ENCODE data around the gene SLIT1.

SLIT1 gene

GRCh38 chr10:97190450-97190849, 4.7 kb upstream of the SLIT1 start:
- Histone ChIP-seq H3K4me3 (ENCODE audit: low read depth, low read length) (no peak overlapping the region), H3K27ac (no peak overlapping the region), H3K27me3 (ENCODE audit: insufficient read depth, low read depth, severe bottlenecking) (no peaks in the 10 kb centered on the region), H3K36me3 (no peaks in the 10 kb centered on the region), H3K9me3 (ENCODE audit: severe bottlenecking) (no peaks in the 10 kb centered on the region)
- DNase-seq, result no peak
- TF ChIP-seq CTCF (IDR thresholded peaks at IDR 0.05; ENCODE audit: low read depth, low read length), result no peak

DNA sequence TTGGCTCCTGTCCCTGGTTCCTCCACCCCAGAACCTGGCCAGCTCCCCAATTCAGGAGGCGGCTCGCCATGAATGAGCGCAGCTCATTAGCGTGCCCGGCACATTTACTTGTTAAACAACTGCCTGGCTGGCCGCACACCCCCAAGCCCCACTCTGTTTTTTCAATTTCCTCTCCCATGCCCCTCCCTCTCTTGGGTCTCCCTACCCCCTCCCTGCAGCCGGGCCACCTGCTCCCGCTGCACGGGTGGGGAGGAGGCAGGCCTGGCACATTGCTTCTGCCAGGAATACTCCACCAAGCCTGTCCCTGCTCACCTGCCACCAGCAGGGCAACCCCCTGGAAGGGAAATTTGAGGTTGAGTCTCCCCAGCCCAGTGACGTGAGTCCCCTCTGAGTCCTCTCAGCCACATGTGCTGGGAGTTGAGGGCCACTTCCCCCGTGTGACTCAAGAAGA, 2.5 kb upstream of the SLIT1 start:
- TF ChIP-seq CTCF (IDR thresholded peaks at IDR 0.05; ENCODE audit: low read depth, low read length), result no peak
- Histone ChIP-seq H3K4me3 (ENCODE audit: low read depth, low read length) (no peak overlapping the region), H3K27me3 (ENCODE audit: insufficient read depth, low read depth, severe bottlenecking) (no peaks in the 10 kb centered on the region), H3K27ac (no peak overlapping the region), H3K9me3 (ENCODE audit: severe bottlenecking) (no peaks in the 10 kb centered on the region), H3K36me3 (no peaks in the 10 kb centered on the region)
- peak; percentile 35 for DNase-seq

DNA sequence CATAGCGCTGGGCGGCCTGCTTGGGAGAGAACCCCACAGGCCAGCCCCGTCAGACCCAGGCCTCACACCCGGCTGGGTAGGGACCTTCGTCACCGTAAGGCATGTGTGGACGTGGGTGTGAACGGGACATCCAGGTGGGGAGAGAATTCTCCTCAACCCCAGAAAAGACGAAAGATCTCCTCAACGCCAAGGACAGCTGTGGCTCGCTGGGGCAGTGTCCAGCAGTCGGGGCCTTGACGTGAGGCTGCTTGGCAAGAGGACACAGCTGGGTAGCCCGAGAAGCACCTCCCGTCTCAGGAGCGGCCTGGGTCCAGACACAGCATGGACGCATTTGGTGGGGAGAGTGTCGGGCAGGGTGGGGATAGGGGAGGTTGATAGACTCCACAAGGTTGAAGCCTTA, 1.2 kb upstream of the SLIT1 start:
- no peaks in the 10 kb centered on the region for H3K9me3 ChIP-seq (ENCODE audit: severe bottlenecking)
- H3K27me3 ChIP-seq (ENCODE audit: insufficient read depth, low read depth, severe bottlenecking), result no peaks in the 10 kb centered on the region
- H3K27ac ChIP-seq, result no peak overlapping the region
- no peak for DNase-seq
- no peak for TF ChIP-seq CTCF (IDR thresholded peaks at IDR 0.05; ENCODE audit: low read depth, low read length)
- no peak overlapping the region for H3K4me3 ChIP-seq (ENCODE audit: low read depth, low read length)
- H3K36me3 ChIP-seq, result no peaks in the 10 kb centered on the region

DNA sequence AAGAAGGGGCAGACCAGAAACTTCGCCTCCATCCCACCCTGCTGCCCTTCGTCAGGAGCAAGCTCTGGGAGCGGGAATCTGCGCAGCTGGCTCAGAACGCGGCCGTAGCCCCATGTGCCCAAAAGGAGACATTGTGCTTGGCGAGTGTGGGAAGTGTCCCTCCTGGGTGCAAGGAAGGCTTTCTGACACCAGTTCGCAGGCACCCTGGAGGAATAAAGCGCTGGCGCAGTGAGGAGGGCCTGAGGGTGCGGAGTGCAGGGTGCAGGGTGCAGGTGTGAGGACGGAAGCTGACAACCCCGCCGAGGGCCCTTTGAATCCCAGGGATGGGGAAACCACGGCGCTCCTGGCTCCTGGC, 811 bp downstream of the SLIT1 start:
- Histone ChIP-seq H3K27ac (no peak overlapping the region; the same call in 1 of the 2 replicates), H3K4me3 (ENCODE audit: low read depth, low read length) (peak overlapping the region; percentile 79), H3K36me3 (no peaks in the 10 kb centered on the region), H3K9me3 (ENCODE audit: severe bottlenecking) (no peaks in the 10 kb centered on the region), H3K27me3 (ENCODE audit: insufficient read depth, low read depth, severe bottlenecking) (no peaks in the 10 kb centered on the region)
- no peak for DNase-seq
- TF ChIP-seq CTCF (IDR thresholded peaks at IDR 0.05; ENCODE audit: low read depth, low read length), result no peak

DNA sequence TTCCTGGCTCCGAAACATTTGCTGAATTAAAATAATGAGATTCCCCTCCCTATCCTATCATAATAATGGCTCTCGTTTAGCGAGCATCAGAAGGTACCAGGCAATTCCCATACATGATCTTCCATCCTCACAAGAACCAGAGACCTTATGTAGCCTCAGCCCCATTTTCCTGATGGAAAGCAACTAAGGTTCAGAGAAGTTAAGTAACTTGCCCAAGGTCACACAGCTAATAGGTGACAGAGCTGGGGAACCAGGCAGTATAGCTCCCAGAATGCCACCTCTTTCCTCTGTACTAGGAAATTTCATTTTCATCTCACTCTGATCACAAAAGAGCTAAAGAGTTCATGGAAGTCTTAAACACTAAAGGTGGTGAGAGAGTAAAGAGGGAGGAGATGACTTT, 2.4 kb downstream of the SLIT1 start:
- no peaks in the 10 kb centered on the region for H3K36me3 ChIP-seq
- H3K27ac ChIP-seq, result no peak overlapping the region
- no peaks in the 10 kb centered on the region for H3K9me3 ChIP-seq (ENCODE audit: severe bottlenecking)
- no peak overlapping the region for H3K4me3 ChIP-seq (ENCODE audit: low read depth, low read length)
- DNase-seq, result no peak
- H3K27me3 ChIP-seq (ENCODE audit: insufficient read depth, low read depth, severe bottlenecking), result no peaks in the 10 kb centered on the region
- no peak for TF ChIP-seq CTCF (IDR thresholded peaks at IDR 0.05; ENCODE audit: low read depth, low read length)

GRCh38 chr10:97182288-97182990, 3.3 kb downstream of the SLIT1 start:
- DNase-seq, result no peak
- no peak overlapping the region for H3K4me3 ChIP-seq (ENCODE audit: low read depth, low read length)
- H3K9me3 ChIP-seq (ENCODE audit: severe bottlenecking), result no peaks in the 10 kb centered on the region
- TF ChIP-seq CTCF (IDR thresholded peaks at IDR 0.05; ENCODE audit: low read depth, low read length), result no peak
- no peaks in the 10 kb centered on the region for H3K27me3 ChIP-seq (ENCODE audit: insufficient read depth, low read depth, severe bottlenecking)
- no peaks in the 10 kb centered on the region for H3K36me3 ChIP-seq
- no peak overlapping the region for H3K27ac ChIP-seq

All from WERI-Rb-1 (cell line).